Stimulated activated CD8-positive, alpha-beta memory T cell treated with anti-CD3 and anti-CD28 coated beads, Interleukin-7, amount 100 ng/mL, for 24 hours (primary cell): Measurements from ENCODE around the gene MPP2.
"Not testable (repeated sequence)": the region's sequence is repeated elsewhere in the genome, so short reads cannot be mapped to it uniquely, and the experiment has no call there.

Source experiments
- DNase-seq: peaks from one replicate; pipeline ENCODE4 v3.0.0-alpha.2; 2020; ENCODE audit warnings: low read depth

MPP2 gene

GRCh38 chr17:43846221-43846712 lies 61.1 kb downstream of the MPP2 start:
- peak; percentile 74 for DNase-seq

DNA sequence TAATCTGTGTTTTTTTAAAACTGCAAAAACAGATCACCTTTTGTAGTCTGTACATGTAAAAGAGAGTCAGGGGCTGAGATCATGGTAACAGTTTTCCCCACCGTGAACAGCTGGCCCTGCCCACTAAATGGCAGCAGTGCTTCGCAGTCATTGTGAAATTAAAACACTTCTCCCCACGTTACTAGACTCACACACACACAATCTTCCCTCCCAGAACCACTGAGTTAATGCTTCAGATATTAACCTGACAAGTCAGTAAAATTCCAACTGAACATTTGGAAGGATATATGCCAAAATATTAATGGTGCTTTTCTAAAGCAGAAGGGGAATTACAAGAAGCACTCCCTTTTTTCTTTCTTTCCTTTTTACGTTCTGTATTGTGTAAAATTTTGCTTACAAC lies 61.6 kb downstream of the MPP2 start:
- DNase-seq, result no peak

- DNase-seq, result no peak
Observed at GRCh38 chr17:43844241-43844640, 63.1 kb downstream of the MPP2 start.

- no peak for DNase-seq
Observed at GRCh38 chr17:43842975-43843325, 64.4 kb downstream of the MPP2 start.

DNA sequence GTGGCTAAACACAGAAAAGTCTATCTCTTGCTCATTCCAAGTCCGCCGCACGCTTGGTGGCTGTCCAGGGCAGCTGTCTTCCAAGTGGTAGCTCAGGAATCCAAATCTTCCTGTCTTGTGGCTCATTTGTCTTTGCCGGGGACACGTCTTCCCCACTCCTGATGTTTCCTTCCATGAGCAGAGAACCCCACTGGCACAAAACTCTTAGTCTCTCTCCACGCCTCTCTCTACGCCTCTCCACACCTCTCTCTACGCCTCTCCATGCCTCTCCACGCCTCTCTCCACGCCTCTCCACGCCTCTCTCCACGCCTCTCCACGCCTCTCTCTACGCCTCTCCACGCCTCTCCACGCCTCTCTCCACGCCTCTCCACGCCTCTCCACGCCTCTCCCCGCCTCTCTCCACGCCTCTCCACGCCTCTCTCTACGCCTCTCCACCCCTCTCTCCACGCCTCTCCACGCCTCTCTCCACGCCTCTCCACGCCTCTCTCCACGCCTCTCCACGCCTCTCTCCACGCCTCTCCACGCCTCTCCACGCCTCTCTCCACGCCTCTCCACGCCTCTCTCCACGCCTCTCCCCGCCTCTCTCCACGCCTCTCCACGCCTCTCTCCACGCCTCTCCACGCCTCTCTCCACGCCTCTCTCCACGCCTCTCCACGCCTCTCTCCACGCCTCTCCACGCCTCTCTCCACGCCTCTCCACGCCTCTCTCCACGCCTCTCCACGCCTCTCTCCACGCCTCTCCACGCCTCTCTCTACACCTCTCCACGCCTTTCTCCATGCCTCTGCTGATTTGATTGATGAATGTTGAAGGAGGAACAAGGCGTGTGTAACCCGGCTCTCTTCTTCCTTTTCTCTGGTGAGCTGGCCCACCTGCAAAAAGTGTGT lies 65.0 kb downstream of the MPP2 start:
- DNase-seq, result not testable (repeated sequence)

DNA sequence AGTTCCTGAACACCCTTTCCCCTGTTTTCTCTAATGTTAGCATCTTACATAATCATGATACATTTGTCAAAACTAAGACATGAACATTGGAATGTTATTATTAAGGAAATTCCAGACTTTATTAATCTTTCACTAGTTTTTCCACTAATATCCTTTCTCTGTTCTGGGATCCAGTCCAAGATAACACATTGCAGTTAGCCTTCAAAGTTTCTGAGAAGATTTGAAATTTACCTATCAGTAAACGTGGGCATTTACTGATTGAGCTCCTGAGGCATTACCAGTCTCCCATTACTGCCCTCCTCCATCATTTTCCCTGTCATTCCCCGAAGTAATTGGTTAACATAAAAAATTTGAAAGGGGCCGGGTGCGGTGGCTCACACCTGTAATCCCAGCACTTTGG lies 66.1 kb downstream of the MPP2 start:
- DNase-seq, result no peak

DNA sequence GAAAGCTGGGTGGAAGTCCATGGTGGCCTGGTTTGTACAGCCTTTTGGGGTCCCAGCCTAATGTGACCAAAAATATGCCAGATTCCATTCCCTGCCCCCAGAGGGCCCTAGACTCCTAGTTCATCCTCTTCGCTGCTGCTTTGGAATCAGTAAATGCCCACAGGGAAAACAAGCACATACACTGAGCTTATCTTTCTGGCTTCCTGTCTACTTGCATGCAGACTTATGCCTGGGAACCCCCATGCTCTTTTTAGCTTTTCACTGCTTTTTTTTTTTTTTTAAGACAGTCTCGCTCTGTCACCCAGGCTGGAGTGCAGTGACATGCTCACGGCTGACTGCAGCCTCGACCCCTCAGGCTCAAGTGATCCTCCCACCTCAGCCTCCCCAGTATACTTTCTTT lies 66.5 kb downstream of the MPP2 start:
- DNase-seq, result no peak

- no peak for DNase-seq
Observed at GRCh38 chr17:43839670-43840108, 67.6 kb downstream of the MPP2 start.

GRCh38 chr17:43834106-43834505 lies 73.2 kb downstream of the MPP2 start:
- no peak for DNase-seq

DNA sequence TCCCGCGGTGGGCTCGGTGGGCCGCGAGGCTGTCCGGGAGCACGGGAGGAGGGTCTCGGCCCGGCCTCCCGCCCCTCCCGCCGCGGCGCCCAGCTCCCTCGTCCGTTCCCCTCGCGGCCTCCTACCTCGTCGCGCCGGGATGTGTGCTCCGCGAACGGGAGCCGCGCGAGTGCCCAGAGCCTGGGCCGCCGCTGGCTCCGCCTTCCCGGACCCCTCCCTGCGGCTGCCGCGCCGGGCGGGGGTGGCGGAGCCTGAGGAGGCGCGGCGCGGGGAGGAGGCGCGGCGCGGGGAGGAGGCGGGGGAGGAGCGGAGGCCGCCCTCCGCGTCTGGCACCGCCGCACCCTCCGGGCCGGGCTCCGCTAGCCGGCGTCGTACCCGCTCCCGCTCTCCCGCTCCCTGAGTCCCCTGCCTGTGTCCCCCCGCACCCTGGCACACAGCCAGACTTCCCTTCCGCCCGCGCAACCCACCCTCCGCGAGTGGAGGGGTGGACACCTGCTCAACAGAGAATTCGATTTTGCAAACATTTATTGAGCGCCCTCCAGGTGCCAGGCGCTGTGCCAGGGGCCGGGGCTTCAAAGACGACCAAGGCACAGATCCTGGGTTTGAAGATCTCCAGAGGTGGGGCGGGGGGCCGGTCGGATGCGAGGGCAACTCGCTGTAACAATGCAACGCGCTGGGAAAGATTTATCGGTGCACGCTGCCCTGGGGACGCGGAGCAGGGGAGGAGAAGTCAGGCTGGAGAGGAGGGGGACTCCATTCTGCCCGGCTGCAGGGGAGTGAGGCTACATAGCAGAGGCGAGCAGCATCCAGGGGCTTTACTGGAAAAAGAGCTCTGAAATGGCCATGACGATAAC lies 74.1 kb downstream of the MPP2 start, which contains the start of gene MPP3:
MPP3 (minus strand) TSS at position 171 of the 854 bp plus-strand sequence. CDS start 1,240 bp downstream, outside the sequence.
- no peak for DNase-seq

DNA sequence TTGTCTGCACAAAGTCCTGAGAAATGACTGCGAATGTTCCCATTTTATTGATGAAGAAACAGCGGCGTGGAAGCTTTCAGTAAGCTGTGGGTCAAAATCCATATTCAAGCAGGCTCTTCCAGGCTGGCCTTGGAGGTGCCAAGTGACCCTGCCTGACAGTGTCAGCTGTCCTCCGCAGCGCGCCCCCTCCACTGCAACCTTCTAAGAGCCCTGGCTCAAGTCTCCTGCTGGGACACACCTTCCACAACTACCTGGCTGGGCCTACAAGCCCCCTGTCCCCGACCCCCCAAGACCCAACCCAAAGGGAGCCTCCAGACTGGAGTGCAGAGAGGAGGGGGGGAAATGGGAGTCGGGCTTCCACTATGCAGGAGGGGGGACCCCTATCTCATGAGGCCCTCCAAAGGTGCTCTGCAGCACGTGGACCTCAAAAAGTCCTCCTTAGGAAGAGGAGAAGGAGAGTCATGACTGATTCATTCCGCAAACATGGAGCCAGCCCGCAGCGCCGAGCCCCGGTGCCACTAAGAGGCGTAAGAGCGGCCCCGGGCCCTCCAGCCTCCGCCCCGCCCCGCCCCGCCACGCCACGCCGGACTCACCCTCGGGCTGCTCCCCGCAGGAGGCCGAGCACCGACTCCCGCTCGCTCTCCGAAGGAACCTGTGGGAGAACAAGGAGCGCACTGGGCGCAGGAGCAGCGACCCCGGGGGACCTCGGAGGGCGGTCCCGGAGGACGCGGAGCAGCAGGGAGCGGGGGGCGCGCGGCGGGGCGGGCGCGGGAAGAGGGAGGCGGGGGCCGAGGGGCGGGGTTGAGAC lies 75.0 kb downstream of the MPP2 start:
- DNase-seq, result no peak

DNA sequence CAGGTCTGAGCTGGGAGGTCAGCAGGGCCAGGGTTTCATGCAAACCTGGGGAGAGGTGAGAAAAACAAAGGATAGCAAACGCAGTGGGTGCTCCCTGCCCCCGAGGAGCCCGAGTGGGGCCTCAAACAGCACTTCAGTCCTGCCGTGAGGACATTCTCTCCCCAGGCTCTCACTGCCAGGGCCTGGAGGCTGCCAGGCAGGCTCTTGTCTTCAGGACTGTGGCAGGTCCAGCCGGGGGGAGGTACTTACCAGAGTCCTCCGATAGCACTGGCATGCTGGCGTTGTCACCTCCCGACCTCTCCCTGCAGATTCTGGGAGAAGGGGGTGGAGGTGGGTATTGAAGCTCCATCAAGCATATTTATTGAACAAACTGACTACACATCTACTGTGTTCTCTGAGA lies 75.7 kb downstream of the MPP2 start:
- DNase-seq, result no peak

DNA sequence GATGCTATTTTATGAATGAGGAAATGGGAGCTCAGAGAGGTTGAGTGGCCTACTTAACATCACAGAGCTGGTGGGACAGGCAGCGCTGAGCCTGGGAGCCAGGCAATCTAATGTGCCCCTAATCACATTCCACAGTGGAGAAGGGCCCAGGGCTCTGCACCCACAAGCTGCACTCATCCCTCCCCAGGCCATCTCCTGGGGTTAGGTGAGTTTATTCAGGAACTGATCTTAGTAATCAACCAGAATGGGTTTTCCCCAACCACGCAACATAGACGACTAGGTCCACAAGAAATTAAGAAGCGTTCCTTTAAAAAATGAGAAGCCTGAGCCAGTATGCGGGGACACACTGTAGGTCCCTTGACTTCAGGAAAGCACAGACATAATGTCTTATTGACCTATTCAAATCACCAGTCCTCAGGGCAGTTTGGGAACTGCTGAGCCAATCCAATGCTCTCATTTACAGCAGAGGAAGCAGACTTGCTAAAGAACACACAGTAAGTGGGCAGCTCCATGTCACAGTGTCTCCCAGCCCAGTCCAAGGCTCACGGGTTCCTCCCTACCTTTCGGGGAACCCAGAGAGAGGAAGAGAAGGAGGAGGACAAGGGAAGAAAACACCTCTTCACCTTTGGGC lies 76.7 kb downstream of the MPP2 start:
- DNase-seq, result no peak

DNA sequence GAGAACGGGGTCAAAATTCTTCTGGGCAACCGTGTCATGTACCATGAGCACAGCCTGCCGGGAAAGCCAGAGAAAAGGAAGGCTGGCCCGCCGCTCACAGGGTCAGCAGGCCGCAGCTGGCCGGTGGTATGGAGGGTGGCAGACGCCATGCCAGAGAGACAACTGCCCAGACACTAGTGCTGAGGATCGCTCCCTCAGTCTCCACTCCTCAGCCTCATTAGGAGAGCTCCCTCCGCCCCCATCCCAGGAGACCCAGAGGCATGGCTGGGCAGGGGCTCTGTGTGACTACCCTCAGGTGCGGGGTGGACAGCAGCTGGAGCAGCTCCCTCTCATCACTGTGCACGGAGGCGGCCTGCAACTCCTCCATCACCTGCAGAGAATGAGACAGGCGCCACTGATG lies 77.6 kb downstream of the MPP2 start:
- no peak for DNase-seq

- DNase-seq, result no peak
Observed at GRCh38 chr17:43827596-43827995, 79.7 kb downstream of the MPP2 start.

GRCh38 chr17:43826206-43826605 lies 81.1 kb downstream of the MPP2 start:
- no peak for DNase-seq

DNA sequence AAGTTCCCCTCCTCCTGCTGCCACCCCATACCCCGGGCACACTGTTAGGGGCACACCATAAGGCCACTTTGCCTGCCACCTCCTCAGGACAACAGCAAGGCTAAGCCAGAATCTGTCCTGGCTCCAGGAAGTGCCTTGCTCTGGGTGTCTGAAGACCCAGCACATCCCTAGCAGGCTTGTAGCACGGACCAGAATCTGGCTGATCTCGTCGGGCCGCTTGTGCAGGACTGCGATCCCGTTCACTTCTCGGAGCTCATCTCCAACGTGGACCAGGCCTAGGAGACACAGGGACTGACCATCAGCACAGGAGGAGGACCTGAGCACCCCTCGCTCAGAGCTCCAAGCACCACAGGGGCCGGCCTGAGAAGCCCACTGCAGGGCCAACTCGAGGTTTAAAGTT lies 81.8 kb downstream of the MPP2 start:
- DNase-seq, result no peak
